ENCODE results near the gene LENG9. TPM values are rescaled to one million over a fixed set of nuclear protein-coding genes. Genes with fewer than 3 reads are reported as not detected.

Gene LENG9
- total RNA-seq, 1 donor from 2014 or later, result 15.0 TPM

DNA sequence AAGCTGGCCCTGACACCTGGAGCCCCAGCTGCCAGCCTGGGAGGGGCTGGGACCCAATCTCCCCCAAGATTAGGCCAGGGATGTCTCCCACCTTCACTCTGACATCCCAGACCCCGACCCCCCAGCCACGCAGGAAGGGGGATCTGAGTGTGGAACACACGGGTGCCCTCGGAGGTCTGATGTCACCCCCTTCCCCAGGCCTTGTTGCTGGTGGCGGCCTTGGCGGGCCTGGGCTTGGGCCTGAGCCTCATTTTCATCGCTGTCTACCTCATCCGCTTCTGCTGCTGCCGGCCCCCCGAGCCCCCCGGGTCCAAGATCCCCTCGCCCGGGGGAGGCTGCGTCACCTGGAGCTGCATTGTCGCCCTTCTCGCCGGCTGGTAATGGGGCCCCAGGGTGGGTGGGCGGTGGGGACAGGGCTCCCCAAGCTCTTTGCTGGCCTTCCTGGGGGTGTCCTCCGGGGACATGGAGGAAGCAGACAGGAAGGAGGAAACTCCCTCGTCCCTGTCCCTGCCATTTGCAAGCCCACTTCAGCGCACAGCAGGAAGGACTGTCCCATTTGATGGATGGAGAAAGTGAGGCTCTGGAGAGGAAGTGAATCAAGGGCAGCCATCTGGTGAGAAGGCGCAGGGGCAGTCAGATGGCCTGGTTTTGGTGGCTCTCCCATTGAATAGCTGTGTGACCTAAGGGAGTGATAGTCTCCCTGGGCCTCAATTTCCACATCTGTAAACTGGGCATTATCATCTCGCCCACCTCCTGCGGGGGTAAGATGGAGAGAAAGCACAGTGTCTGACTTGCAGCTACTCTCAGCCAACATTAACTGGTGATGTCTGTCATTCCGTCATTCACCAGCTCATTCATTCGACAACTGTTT, 44.4 kb downstream of the LENG9 start:
- Histone ChIP-seq H3K36me3 (ENCODE audit: control insufficient read depth, insufficient read depth, low read length) (no peaks in the 10 kb centered on the region), H3K4me3 (ENCODE audit: low read depth, low read length) (no peak overlapping the region), H3K27me3 (ENCODE audit: control insufficient read depth, insufficient read depth, low read length) (peaks cover 16% of the 10 kb centered on the region)
- DNase-seq (ENCODE audit: low read depth) (no peak), FAIRE-seq (no peak)
- TF ChIP-seq, protein P1, sequence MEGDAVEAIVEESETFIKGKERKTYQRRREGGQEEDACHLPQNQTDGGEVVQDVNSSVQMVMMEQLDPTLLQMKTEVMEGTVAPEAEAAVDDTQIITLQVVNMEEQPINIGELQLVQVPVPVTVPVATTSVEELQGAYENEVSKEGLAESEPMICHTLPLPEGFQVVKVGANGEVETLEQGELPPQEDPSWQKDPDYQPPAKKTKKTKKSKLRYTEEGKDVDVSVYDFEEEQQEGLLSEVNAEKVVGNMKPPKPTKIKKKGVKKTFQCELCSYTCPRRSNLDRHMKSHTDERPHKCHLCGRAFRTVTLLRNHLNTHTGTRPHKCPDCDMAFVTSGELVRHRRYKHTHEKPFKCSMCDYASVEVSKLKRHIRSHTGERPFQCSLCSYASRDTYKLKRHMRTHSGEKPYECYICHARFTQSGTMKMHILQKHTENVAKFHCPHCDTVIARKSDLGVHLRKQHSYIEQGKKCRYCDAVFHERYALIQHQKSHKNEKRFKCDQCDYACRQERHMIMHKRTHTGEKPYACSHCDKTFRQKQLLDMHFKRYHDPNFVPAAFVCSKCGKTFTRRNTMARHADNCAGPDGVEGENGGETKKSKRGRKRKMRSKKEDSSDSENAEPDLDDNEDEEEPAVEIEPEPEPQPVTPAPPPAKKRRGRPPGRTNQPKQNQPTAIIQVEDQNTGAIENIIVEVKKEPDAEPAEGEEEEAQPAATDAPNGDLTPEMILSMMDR (IDR thresholded peaks at IDR 0.05; ENCODE audit: insufficient read depth, low read length, severe bottlenecking), result no peak

DNA sequence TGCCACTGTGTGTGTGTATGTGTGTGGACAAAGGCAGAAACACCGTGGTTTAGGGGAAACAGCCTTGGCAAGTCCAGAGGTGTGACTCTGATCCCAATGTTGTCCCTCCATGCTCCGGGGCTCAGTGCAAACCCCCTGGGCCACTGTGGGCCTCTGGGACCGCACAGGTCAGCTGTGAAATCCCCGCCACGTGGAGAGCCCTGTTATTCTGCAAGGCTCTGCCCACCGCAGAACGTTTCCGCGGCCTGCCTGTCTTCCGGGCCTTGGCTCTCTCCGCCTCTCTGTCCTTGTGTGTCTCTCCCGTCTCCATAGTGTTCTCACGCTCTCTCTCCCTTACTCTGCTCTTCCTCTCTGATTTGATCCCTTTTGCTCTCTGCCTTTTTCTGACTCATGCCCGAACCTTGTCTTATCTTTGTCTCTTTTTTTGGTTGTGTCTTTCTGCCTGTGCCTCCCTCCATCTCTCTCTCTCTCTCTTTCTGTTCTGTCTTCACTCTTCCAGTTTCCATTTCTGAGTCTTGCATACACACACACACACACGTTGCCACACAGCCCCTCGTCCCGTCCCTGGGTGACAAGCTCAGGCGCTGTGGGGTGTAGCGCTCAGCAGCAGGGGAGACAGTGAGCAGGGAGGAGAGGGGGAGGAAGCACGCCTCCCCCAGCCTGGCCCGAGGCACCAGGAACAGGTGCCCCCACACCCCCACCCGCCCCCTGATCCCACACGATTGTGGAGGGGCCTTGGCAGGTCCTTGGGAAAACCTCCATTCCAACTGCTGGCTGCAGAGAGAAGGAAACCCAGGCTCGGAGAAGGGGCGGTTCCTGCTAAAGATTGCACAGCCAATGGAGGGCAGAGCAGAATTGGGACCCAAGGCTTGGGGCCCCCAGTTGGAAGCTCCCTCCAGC, 45.3 kb downstream of the LENG9 start:
- Histone ChIP-seq H3K4me3 (ENCODE audit: low read depth, low read length) (no peak overlapping the region), H3K36me3 (ENCODE audit: control insufficient read depth, insufficient read depth, low read length) (no peaks in the 10 kb centered on the region), H3K27me3 (ENCODE audit: control insufficient read depth, insufficient read depth, low read length) (peaks cover 16% of the 10 kb centered on the region)
- TF ChIP-seq, protein P1 (IDR thresholded peaks at IDR 0.05; ENCODE audit: insufficient read depth, low read length, severe bottlenecking), result no peak
- no peak for FAIRE-seq
- no peak for DNase-seq (ENCODE audit: low read depth)

DNA sequence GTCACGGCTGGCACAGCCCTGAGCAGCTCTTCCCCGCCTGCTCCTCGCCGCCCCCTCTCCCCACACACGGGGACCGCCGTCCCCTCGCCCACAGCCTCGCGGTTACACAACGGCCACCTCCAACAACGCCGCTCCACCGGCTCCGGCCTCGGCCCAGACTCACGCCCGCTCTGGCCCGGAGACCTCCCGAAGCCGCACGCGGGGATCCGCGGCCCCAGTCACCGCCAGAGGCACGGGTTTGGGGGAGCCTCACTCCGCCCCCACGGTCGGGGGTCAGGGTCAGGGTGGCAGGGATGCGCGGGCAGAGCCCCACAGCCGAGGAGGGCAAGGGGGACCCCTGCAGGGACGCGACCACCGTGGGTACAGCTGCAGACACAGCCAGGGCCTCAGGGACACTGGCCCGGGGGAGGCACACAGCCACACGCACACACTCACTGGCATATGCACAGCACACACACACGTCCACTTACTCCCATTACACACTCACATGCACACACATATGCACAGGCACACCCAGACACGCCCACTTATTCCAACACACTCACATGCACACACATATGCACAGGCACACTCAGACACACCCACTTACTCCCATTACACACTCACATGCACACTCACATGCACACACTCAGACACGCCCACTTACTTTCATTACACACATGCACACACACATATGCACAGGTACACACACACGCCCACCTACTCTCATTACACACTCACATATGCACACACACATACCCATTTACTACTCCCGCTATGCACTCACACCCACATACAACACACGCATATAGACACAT, 46.7 kb downstream of the LENG9 start:
- TF ChIP-seq, protein P1 (IDR thresholded peaks at IDR 0.05; ENCODE audit: insufficient read depth, low read length, severe bottlenecking), result no peak
- H3K36me3 ChIP-seq (ENCODE audit: control insufficient read depth, insufficient read depth, low read length), result no peaks in the 10 kb centered on the region
- no peak overlapping the region for H3K4me3 ChIP-seq (ENCODE audit: low read depth, low read length)
- peak; percentile 47 for FAIRE-seq
- no peak for DNase-seq (ENCODE audit: low read depth)
- peaks cover 16% of the 10 kb centered on the region for H3K27me3 ChIP-seq (ENCODE audit: control insufficient read depth, insufficient read depth, low read length)

DNA sequence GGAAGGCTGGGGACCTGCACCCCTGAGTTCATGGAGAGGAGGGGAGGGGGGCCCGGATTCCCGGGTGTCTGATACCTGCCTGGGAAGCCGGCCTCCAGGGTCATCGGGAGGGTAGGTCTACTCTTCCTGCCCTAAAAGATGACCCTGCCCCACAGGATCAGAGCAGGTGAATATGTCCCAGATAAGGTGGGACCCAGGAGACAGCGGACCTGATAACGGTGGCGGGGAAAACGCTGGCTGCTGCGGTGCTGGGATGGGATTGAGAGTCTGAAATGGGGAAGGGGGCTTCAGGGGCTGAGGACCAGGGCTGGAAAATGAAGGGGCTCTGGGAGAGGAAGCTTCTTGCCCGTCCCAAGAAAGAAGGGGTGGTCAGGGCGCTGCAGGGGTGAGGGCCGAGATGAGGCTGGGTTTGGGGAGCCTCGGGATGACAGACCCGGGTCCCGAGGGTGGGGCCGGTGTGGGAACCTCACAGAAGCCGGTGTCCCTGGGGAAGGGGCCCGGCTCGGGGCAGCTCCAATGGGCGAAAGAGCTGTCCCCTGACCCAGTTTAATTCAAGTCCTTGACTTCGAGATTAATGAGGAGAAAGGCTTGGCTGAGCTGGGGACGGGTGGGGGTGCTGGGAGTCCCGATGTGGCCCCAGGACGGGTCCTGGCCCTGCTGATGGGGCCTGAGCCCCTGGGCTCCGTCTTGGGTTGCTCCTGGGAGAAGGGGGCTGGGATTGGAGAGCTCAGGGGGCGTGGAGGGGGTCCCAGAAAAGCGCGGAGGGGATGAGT, 47.5 kb downstream of the LENG9 start:
- DNase-seq (ENCODE audit: low read depth) (no peak), FAIRE-seq (no peak)
- TF ChIP-seq, protein P1 (IDR thresholded peaks at IDR 0.05; ENCODE audit: insufficient read depth, low read length, severe bottlenecking), result no peak
- Histone ChIP-seq H3K27me3 (ENCODE audit: control insufficient read depth, insufficient read depth, low read length) (peaks cover 16% of the 10 kb centered on the region), H3K4me3 (ENCODE audit: low read depth, low read length) (no peak overlapping the region), H3K36me3 (ENCODE audit: control insufficient read depth, insufficient read depth, low read length) (no peaks in the 10 kb centered on the region)

All from bronchial epithelial cell (primary cell).